ENCODE measurements around the gene VSIG10.

Gene VSIG10

GRCh38 chr12:118059341-118060191, 44.2 kb downstream of the VSIG10 start:
- no peak for DNase-seq

- no peak for DNase-seq
These were observed 44.9 kb downstream of the VSIG10 start for GRCh38 chr12:118058881-118059280.

GRCh38 chr12:118058227-118058626, 45.6 kb downstream of the VSIG10 start:
- DNase-seq = no peak

- no peak for DNase-seq
These were observed 47.7 kb downstream of the VSIG10 start for GRCh38 chr12:118055865-118056773.

- DNase-seq = peak; percentile 74
These were observed 48.7 kb downstream of the VSIG10 start for GRCh38 chr12:118055144-118055557.

GRCh38 chr12:118053071-118053985, 50.5 kb downstream of the VSIG10 start:
- peak; percentile 16 for DNase-seq

- DNase-seq = no peak
These were observed 51.3 kb downstream of the VSIG10 start for GRCh38 chr12:118052324-118053070.

GRCh38 chr12:118050972-118051910, 52.6 kb downstream of the VSIG10 start:
- no peak for DNase-seq

- no peak for DNase-seq
These were observed 57.4 kb downstream of the VSIG10 start for GRCh38 chr12:118046430-118046829.

GRCh38 chr12:118044577-118044976, 59.2 kb downstream of the VSIG10 start:
- no peak for DNase-seq

- DNase-seq = no peak
These were observed 59.7 kb downstream of the VSIG10 start for GRCh38 chr12:118044075-118044474.

- DNase-seq = no peak
These were observed 61.7 kb downstream of the VSIG10 start for GRCh38 chr12:118042091-118042490.

GRCh38 chr12:118038137-118038536, 65.7 kb downstream of the VSIG10 start:
- DNase-seq = no peak

GRCh38 chr12:118036672-118037411, 67.0 kb downstream of the VSIG10 start:
- no peak for DNase-seq

GRCh38 chr12:118035190-118036041, 68.4 kb downstream of the VSIG10 start:
- DNase-seq = no peak

- no peak for DNase-seq
These were observed 69.2 kb downstream of the VSIG10 start for GRCh38 chr12:118034429-118035189.

- no peak for DNase-seq
These were observed 69.9 kb downstream of the VSIG10 start for GRCh38 chr12:118033902-118034301.

GRCh38 chr12:118033323-118033722, 70.5 kb downstream of the VSIG10 start:
- no peak for DNase-seq

All from CD4-positive, alpha-beta T cell treated with Interleukin-17A for 4 hours (primary cell).